CD4-positive, alpha-beta T cell treated with Interleukin-1 beta for 1 hour (primary cell): ENCODE results near the gene SSR1.

Experiments used
- DNase-seq, 2 donors: peaks; one replicate each; pipeline ENCODE4 v3.0.0-alpha.2; 2020 to 2022

The SSR1 gene

GRCh38 chr6:7255918-7256317 is 57.1 kb downstream of the SSR1 start:
- DNase-seq: no peak

DNA sequence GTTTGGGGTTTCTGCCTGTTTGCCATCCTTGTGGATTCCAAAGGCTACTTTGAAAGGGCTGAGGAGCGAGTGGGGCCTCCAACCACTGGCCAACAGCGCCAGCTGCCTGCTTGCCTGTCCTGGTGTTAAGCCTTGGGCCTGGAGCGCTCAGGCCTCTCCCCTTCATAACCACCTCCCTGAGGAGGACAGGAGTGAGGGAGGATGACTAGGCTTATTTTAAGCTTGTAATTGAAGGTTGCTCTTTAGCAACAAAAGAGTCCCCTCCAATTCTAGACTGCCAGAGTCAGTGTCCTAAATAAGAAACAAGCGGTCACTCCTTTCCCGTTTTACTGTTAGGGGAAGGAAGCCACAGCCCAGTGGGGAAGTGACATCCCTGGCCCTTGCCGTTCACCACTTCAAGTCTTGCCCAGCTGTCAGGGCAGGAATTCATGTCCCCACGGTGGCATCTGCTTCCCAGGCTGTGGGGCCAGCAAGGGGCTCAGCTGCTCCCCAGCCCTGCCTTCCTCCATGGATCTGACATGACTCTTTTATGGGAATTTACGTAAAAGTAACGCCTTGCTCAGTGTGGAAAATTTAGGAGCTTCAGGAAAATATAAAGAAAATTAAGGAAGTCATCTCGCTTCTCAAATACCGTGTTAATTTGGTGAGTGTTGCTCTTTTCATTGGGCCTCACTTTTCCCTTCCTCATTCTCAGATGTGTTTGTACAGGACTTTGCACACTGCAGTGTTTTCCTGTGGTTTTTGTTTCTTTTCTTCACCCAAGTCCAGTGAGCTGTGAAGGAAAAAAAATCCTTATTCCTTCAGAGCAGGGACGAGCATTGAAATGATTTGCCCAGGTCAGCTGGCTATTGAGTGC is 57.8 kb downstream of the SSR1 start:
- no peak for DNase-seq

- peak in 1 of 2 donors; percentile 22 for DNase-seq
These were observed 60.6 kb downstream of the SSR1 start for GRCh38 chr6:7252390-7252789.

DNA sequence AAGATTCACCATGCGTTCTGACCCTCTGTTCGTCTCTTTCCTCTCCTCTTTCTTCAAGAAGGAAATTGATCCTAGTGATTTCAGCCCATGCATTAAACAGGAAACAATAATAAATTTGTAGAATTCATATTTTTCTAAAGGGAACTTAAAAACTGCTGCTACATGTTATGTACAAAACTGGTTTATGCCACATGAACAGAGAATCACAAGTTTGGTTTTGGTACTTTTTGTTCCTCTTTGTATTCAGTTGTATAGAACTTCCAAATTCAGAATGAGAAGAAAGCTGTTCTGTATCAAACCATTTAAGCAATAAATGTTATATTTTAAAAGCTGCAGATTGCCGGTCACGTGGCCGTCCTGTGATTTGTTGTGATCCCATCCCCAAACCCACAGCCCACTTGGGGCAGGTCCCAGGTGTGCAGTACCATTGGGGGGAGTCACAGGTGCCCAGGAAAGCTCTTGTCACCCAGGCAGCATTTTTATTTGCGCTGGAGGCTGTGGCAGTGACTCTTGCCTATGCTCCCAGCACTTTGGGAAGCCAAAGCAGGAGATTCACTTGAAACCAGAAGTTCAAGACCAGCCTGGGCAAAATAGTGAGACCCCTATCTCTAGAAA is 61.2 kb downstream of the SSR1 start:
- no peak for DNase-seq

DNA sequence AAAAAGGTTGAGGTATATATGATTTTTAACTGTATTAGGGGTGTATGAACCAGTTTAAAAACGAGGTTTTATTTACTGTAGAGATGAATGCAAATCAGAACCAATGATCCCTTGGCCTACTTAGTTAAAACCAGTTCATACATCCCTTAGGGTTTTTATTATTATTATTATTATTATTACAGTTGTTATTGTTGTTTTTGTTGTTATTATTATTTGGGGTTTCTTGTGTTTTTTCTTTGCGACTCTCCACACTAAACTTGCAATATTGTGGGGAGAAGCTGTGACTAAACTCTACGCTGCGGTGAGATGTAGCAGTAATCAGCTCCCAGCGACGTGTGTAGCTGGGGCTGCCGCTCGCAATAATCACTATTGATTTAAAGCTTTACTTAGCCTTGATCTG is 62.2 kb downstream of the SSR1 start:
- DNase-seq: no peak

- no peak for DNase-seq
These were observed 62.9 kb downstream of the SSR1 start for GRCh38 chr6:7249946-7250643.

GRCh38 chr6:7249391-7249790 is 63.6 kb downstream of the SSR1 start:
- DNase-seq: no peak

GRCh38 chr6:7247828-7248227 is 65.2 kb downstream of the SSR1 start:
- no peak for DNase-seq

DNA sequence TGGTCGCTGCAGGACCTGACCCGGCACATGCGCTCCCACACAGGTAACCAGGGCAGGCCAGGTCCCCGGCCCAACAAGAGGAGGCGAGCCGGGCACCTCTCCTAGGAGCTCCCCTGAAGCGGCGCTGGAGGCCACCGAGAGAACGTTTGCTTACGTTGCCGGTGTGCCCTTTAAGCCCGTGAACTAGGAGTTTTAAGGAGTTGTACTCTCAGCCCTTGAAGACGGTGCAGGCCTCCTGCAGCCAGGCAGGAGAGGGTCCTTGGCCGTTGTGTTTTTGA is 65.9 kb downstream of the SSR1 start:
- DNase-seq: no peak

DNA sequence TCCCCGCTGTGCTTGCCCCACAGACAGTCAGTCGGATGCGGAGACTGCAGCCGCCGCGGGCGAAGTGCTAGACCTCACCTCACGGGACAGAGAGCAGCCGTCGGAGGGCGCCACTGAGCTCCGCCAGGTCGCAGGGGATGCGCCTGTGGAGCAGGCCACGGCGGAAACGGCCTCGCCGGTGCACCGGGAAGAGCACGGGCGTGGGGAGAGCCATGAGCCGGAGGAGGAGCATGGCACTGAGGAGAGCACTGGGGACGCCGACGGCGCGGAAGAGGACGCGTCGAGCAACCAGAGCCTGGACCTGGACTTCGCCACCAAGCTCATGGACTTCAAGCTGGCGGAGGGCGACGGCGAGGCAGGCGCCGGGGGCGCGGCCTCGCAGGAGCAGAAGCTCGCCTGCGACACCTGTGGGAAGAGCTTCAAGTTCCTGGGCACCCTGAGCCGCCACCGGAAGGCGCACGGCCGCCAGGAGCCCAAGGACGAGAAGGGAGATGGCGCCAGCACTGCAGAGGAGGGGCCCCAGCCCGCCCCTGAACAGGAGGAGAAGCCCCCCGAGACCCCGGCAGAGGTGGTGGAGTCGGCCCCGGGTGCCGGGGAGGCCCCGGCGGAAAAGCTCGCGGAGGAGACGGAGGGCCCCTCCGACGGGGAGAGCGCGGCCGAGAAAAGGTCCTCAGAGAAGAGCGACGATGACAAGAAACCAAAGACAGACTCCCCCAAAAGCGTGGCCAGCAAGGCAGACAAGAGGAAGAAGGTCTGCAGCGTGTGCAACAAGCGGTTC is 66.4 kb downstream of the SSR1 start:
- DNase-seq: no peak

GRCh38 chr6:7245668-7246393 is 67.2 kb downstream of the SSR1 start:
- DNase-seq: no peak

DNA sequence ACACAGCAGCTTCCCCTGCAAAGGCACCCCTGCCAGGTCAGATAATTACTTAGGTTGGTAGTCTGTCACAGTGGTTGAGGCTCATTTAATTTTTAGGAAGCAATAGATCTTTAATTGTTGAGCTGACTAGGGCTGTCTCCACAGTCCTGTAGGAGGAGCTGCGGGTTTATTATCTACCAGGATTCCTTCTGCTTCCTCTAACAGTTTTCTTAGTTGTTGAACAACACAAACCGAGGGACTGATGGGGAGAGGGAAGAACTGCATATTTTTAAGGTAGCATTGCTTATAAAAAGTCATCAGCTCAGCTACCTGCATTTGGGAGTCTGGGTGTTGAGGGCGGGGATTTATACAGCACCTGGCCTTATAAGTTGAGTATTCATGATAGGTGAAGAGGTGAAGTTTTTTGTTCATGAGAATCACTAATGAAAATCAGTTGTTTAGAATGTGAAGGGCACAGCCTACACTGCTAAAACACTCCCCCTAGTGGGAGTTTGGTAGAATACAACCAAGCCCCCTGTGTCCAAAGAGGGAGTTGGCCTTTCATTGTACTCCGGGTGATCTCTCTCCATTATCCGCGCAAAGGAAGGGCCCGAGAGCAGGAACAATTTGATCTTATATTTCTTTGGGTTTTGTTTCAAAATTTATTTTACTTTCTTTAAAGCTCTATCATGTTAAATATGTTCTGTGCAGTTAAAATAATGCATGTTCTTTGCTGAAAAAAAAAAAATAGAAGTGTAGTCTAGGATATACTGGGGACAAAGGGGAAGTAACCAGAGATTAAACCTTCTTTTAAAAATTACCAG is 69.6 kb downstream of the SSR1 start:
- peak; percentile 38 to 68 for DNase-seq

- no peak for DNase-seq
These were observed 70.2 kb downstream of the SSR1 start for GRCh38 chr6:7242835-7243178.

- no peak for DNase-seq
These were observed 71.0 kb downstream of the SSR1 start for GRCh38 chr6:7241709-7242645.

DNA sequence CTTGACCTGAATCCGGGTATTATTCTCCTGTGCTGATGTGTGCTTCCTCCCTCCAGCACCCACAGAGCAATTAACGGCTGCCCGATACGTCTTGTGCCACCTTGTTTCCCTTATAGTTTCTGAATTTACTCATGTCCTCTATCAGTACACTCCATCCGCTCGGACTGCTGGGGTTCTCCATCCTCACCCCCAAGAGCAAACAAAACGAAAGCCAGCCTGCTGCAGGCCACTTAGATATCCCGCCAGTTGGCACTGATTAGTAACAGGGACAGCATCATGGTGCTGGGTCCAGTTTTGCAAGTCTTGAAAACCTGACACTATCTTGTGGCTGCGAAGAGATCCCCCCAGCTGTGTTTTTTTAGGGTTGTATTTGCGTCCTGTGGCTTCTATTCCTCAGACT is 71.8 kb downstream of the SSR1 start:
- no peak for DNase-seq

GRCh38 chr6:7240351-7240750 is 72.6 kb downstream of the SSR1 start:
- DNase-seq: no peak

DNA sequence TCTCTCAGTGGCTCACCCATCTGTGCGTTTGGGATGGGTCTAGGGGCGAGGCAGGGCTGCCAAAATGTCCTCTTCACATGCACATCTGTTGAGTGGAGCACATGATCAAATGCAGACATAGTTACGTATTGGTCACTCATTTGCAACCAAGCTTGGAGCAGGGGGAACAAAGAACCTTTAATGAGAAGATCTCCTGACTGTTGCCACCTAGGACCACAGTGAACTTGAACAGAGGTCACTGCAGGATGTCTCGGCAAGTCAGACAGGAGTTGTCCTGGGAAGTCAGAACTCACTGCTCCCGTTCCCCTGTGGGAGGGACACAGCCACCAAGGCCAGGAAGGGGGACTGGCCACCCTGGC is 73.4 kb downstream of the SSR1 start:
- no peak for DNase-seq

- DNase-seq: peak; percentile 61 to 76
These were observed 74.0 kb downstream of the SSR1 start for GRCh38 chr6:7238900-7239589.

- no peak for DNase-seq
These were observed 74.5 kb downstream of the SSR1 start for GRCh38 chr6:7238526-7238899.

DNA sequence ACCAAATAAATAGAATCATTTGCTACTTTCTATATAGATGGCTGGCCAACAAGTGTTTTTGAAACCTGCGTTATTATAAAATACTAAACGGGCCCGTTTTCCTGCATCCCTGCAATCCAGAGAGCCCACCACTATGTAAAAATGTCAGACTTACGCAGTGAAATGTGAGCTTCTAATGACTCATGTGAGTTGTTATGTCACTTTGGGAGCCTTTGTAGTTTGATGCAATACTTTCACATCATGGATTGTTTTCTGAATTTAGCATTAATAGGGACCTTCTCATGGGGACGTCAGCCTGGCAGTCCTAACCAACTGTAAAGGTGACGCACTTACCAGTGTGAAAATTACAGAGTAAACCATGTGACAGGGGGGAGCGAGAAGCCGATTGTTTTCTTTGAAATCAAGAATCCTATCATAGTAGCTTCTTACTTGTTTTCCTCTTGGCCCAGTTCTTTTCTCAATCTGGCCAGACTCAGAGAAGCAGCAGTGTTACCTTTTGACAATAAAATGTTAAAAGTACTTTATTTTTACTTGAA is 75.3 kb downstream of the SSR1 start:
- DNase-seq: no peak
